IPS-NIHi11 (cell line): ENCODE measurements around the gene SANBR.

Source experiments
- DNase-seq: peaks from one replicate; pipeline ENCODE4 v3.0.0; 2012; ENCODE audit warnings: mixed read lengths, low spot score

Gene SANBR

GRCh38 chr2:61090386-61090921 is 24.8 kb downstream of the SANBR start:
- DNase-seq = no peak

- no peak for DNase-seq
Observed at GRCh38 chr2:61091485-61091884, 25.8 kb downstream of the SANBR start.

- DNase-seq = no peak
Observed at GRCh38 chr2:61096438-61096837, 30.8 kb downstream of the SANBR start.

GRCh38 chr2:61100801-61101200 is 35.1 kb downstream of the SANBR start:
- DNase-seq = no peak

- no peak for DNase-seq
Observed at GRCh38 chr2:61109291-61109690, 43.6 kb downstream of the SANBR start.

- DNase-seq = no peak
Observed at GRCh38 chr2:61111708-61112107, 46.0 kb downstream of the SANBR start.

- DNase-seq = no peak
Observed at GRCh38 chr2:61114147-61114546, 48.5 kb downstream of the SANBR start.
